Stomach (tissue), 9 donors: ENCODE data around the gene ALX3. TPM values are rescaled to one million over a fixed set of nuclear protein-coding genes. Genes with fewer than 3 reads are reported as not detected.
A peak's percentile ranks its signal among the peaks of the same experiment; 100 is the strongest.

Experiments used
- DNase-seq, 2 donors: peaks; one replicate each; pipeline versions ENCODE4 v3.0.0 to v3.0.0-alpha.2; 2013 to 2019
- H3K27ac ChIP-seq, 5 donors: fragments of 200-600 bp in 4 of 5; sonication (generic) in 4 of 5; one replicate each; pipeline ENCODE4 v1.5.1; 2013 to 2019; ENCODE audit warnings: mild to moderate bottlenecking in 1 of 5, moderate library complexity in 1 of 5
- H3K27me3 ChIP-seq, 3 donors: fragments of 200-600 bp; sonication (generic); one replicate each; pipeline ENCODE4 v1.5.1; 2017 to 2019; ENCODE audit warnings: mixed run types in 1 of 3
- H3K36me3 ChIP-seq, 4 donors: fragments of 200-600 bp; sonication (generic); 1 replicate in 3 of 4; 2 replicates in 1 of 4; pipeline ENCODE4 v1.5.1; 2016 to 2019
- H3K4me1 ChIP-seq, 4 donors: fragments of 200-600 bp; sonication (generic); one replicate each; pipeline ENCODE4 v1.5.1; 2016 to 2019
- H3K4me3 ChIP-seq, 4 donors: fragments of 200-600 bp; sonication (generic) in 3 of 4; one replicate each; pipeline ENCODE4 v1.5.1; 2016 to 2019; ENCODE audit warnings: mild to moderate bottlenecking in 1 of 4
- H3K9me3 ChIP-seq, 4 donors: fragments of 200-600 bp; sonication (generic); one replicate each; pipeline ENCODE4 v1.5.1; 2016 to 2019
- EP300 ChIP-seq: sonication (generic); formaldehyde crosslinking; IDR thresholded peaks from one replicate; pipeline ENCODE4 v1.6.1; 2017; ENCODE audit warnings: antibody characterized with exemption
- POLR2A ChIP-seq, 4 donors: fragments of 450-650 bp; IDR thresholded peaks; one replicate each; pipeline ENCODE4 v1.6.1; 2016; ENCODE audit warnings: antibody characterized with exemption in 4 of 4, control low read depth in 2 of 4, mild to moderate bottlenecking in 1 of 4, moderate library complexity in 1 of 4
- POLR2AphosphoS5 ChIP-seq, 3 donors: sonication (generic); formaldehyde crosslinking; IDR thresholded peaks; one replicate each; pipeline ENCODE4 v1.6.1; 2016; ENCODE audit warnings: antibody characterized with exemption in 3 of 3
- WGBS, 5 donors: extraction: QIAGEN DNeasy Blood & Tissue Kit in 3 of 5; methylation state at CpG; one replicate each; pipeline versions ENCODE4 v1.1.5 to v1.1.7; 2013 to 2018; 5-methylcytosine and 5-hydroxymethylcytosine counted together
- intact Hi-C: fragments of 100-400 bp; cut with DNase I; formaldehyde crosslinking; loops from one replicate; pipeline ENCODE4 v1.15.1; 2023; ENCODE audit warnings: low total_unique reads
- polyA plus RNA-seq, 3 donors: library from polyadenylated mRNA; stranded (reverse); fragments of 200-250 nt; gene quantifications; one replicate each; pipeline ENCODE4 v1.2.3, GENCODE V29; 2013
- total RNA-seq, 5 donors: library from RNA; depleted of rRNA; stranded (reverse); fragments of >200 nt; gene quantifications; one replicate each; pipeline versions ENCODE4 v1.1.0 to v1.2.3, GENCODE V29; 2014 to 2016
- TF ChIP-seq, protein P1 (sequence below), 7 experiments: fragments of 450-650 bp in 4 of 7; fragments of 200-600 bp in 3 of 7; sonication (generic) in 3 of 7; IDR thresholded peaks; one replicate each; pipeline ENCODE4 v1.5.1; 2016 to 2019; ENCODE audit warnings: antibody characterized with exemption in 7 of 7, control low read depth in 2 of 7, mild to moderate bottlenecking in 1 of 7
- donor health status: healthy with polysubstance abuse.
- donor health status: Bipolar disorder and iron deficiency.
- donor health status: healthy.

Gene ALX3
- total and polyA plus RNA-seq, 8 donors = 0.08 TPM; not detected in 7

DNA sequence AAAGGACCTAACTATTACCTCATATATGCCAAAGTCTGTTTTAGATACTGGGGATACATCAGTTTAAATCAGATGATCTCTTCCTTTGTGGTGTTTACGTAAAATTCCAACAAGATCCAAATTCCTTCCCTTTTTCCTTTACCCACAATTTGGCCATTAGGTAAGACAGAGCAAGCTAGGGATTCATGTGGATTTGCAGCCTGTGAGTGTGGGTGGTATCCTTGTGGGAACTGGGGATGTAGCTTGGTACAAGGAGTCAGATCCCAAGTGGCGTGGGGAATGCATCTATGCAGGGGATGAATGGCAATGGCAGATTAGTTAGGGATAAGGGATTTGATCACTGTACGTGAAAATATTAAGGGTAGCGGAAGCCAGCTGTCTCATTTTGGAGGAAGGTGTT, 45.9 kb downstream of the ALX3 start:
- no peaks in the 10 kb centered on the region for H3K27me3 ChIP-seq
- peaks cover 0 to 4% (median 0%) of the 10 kb centered on the region in 4 donors for H3K4me1 ChIP-seq
- H3K36me3 ChIP-seq = peaks cover 45 to 61% (median 59%) of the 10 kb centered on the region in 4 donors
- intact Hi-C loops = no loop called here
- H3K27ac ChIP-seq = no peak overlapping the region
- WGBS, 5 donors = 86 to 97% (median 93%) methylated on average over 4 of the region's 4 CpGs
- no peak overlapping the region for H3K4me3 ChIP-seq
- no peak for DNase-seq
- no peak for TF ChIP-seq POLR2AphosphoS5 (IDR thresholded peaks at IDR 0.05)
- no peak for TF ChIP-seq POLR2A (IDR thresholded peaks at IDR 0.05)
- TF ChIP-seq, protein P1, sequence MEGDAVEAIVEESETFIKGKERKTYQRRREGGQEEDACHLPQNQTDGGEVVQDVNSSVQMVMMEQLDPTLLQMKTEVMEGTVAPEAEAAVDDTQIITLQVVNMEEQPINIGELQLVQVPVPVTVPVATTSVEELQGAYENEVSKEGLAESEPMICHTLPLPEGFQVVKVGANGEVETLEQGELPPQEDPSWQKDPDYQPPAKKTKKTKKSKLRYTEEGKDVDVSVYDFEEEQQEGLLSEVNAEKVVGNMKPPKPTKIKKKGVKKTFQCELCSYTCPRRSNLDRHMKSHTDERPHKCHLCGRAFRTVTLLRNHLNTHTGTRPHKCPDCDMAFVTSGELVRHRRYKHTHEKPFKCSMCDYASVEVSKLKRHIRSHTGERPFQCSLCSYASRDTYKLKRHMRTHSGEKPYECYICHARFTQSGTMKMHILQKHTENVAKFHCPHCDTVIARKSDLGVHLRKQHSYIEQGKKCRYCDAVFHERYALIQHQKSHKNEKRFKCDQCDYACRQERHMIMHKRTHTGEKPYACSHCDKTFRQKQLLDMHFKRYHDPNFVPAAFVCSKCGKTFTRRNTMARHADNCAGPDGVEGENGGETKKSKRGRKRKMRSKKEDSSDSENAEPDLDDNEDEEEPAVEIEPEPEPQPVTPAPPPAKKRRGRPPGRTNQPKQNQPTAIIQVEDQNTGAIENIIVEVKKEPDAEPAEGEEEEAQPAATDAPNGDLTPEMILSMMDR (IDR thresholded peaks at IDR 0.05) = no peak
- TF ChIP-seq EP300 = no peak
- no peaks in the 10 kb centered on the region for H3K9me3 ChIP-seq

DNA sequence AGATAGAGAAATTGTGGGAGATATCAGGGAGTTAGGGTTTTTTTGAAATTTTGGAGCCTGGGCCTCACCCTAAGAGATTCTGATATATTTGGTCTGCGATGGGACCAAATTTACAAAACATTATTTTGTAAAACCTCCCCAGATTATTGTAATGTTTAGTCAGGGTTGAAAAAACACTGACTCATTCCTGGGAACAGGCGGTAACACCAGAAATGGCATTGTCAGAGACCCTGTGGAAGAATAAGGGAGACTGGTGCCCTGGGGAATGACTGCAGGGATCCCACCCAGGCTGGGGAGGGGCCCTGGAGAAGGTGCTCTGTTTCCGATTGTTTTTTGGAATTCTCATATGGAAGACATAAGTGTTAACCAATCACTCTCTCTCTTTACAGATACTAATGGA, 49.2 kb downstream of the ALX3 start:
- Histone ChIP-seq H3K27me3 (no peaks in the 10 kb centered on the region), H3K4me1 (no peaks in the 10 kb centered on the region), H3K9me3 (no peaks in the 10 kb centered on the region), H3K27ac (no peak overlapping the region), H3K4me3 (no peak overlapping the region), H3K36me3 (peaks cover 79 to 95% (median 92%) of the 10 kb centered on the region in 4 donors)
- 84 to 94% (median 92%) methylated on average over 3 of the region's 3 CpGs for WGBS, 5 donors
- no peak for DNase-seq
- intact Hi-C loops = no loop called here
- TF ChIP-seq POLR2A (IDR thresholded peaks at IDR 0.05) (no peak), EP300 (no peak), POLR2AphosphoS5 (IDR thresholded peaks at IDR 0.05) (no peak)
- TF ChIP-seq, protein P1 (IDR thresholded peaks at IDR 0.05) = no peak

DNA sequence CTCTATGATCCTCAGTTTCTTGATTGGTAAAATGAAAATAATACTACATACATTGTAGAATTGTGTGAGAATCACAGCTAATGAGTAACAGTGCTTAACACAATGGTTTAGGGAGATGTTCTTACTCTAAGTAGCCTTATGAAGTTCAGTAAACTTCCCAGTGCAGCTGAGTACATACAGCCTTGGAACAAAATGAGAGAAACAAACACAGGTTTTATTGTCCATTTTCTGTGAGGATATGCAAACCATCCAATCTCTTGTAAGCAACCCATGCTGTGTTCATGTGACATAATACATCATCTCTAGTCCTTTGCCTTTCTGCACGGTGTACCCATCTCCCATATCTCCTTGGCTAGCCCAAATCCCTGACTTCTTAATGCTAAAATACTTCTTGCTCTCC, 50.7 kb downstream of the ALX3 start:
- WGBS, 5 donors = 60 to 81% (median 68%) methylated on average over 1 of the region's 1 CpG
- no peak for DNase-seq
- Histone ChIP-seq H3K4me1 (no peaks in the 10 kb centered on the region), H3K9me3 (no peaks in the 10 kb centered on the region), H3K36me3 (peaks cover 93 to 100% (median 99%) of the 10 kb centered on the region in 4 donors), H3K27me3 (no peaks in the 10 kb centered on the region), H3K4me3 (no peak overlapping the region), H3K27ac (no peak overlapping the region)
- intact Hi-C loops = no loop called here
- TF ChIP-seq, protein P1 (IDR thresholded peaks at IDR 0.05) = no peak
- no peak for TF ChIP-seq POLR2A (IDR thresholded peaks at IDR 0.05)
- no peak for TF ChIP-seq POLR2AphosphoS5 (IDR thresholded peaks at IDR 0.05)

DNA sequence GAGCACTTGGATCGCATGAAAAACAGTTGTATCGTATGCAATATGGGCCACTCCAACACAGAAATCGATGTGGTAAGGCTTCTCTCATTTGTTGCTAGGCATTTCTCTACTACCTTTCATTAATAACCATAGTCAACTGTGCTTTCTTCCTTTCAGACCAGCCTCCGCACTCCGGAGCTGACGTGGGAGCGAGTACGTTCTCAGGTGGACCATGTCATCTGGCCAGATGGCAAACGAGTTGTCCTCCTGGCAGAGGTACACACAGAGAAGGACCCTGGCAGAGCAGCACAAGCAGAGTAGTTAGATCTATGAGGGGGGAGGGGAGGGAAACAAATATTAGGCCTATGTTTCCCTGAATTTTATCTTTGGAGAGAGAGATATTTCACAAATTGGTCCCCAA, 52.1 kb downstream of the ALX3 start:
- DNase-seq = peak in 1 of 2 donors; percentile 58

More for the DNA sequence above, 52.1 kb downstream of the ALX3 start:
- intact Hi-C loops = no loop called here
- H3K4me1 ChIP-seq = no peaks in the 10 kb centered on the region
- no peak overlapping the region for H3K27ac ChIP-seq
- WGBS, 5 donors = 88 to 93% (median 90%) methylated on average over 9 of the region's 9 CpGs
- TF ChIP-seq POLR2AphosphoS5 (IDR thresholded peaks at IDR 0.05) (no peak), EP300 (no peak)
- TF ChIP-seq, protein P1 (IDR thresholded peaks at IDR 0.05) = no peak
- H3K4me3 ChIP-seq = no peak overlapping the region
- no peaks in the 10 kb centered on the region for H3K27me3 ChIP-seq
- peaks cover 93 to 100% (median 100%) of the 10 kb centered on the region in 4 donors for H3K36me3 ChIP-seq
- no peaks in the 10 kb centered on the region for H3K9me3 ChIP-seq
